Loucy (cell line): ENCODE measurements around the gene ROGDI.

Source experiments
- H2AFZ ChIP-seq: fragments of 200-600 bp; sonication (generic); 2 replicates; pipeline ENCODE4 v1.6.0; 2016; ENCODE audit warnings: antibody characterized with exemption, mild to moderate bottlenecking, low read length, moderate library complexity
- H3F3A ChIP-seq: fragments of 200-600 bp; 2 replicates; pipeline ENCODE4 v1.6.0; 2016; ENCODE audit warnings: antibody characterized with exemption, low read depth, mild to moderate bottlenecking
- H3K27me3 ChIP-seq: fragments of 200-600 bp; sonication (generic); 2 replicates; pipeline ENCODE4 v1.6.1; 2014; ENCODE audit warnings: low read length, mild to moderate bottlenecking; ENCODE audit not compliant: insufficient read depth, poor library complexity, severe bottlenecking
- H3K36me3 ChIP-seq: fragments of 200-600 bp; sonication (generic); 2 replicates; pipeline ENCODE4 v1.6.1; 2016; ENCODE audit warnings: low read length; ENCODE audit not compliant: insufficient read depth
- H3K4me1 ChIP-seq: fragments of 200-600 bp; sonication (generic); 2 replicates; pipeline ENCODE4 v1.5.1; 2014; ENCODE audit warnings: low read length, mild to moderate bottlenecking; ENCODE audit not compliant: insufficient read depth, poor library complexity, severe bottlenecking
- H3K4me2 ChIP-seq: fragments of 200-600 bp; sonication (generic); 2 replicates; pipeline ENCODE4 v1.6.0; 2014; ENCODE audit warnings: antibody characterized with exemption, low read length, low read depth, mild to moderate bottlenecking; ENCODE audit not compliant: poor library complexity, severe bottlenecking
- H3K4me3 ChIP-seq: fragments of 200-600 bp; sonication (generic); 2 replicates; pipeline ENCODE4 v1.5.1; 2014; ENCODE audit warnings: low read length, mild to moderate bottlenecking, mixed read lengths; ENCODE audit not compliant: poor library complexity, severe bottlenecking
- H3K79me2 ChIP-seq: fragments of 200-600 bp; sonication (generic); 2 replicates; pipeline ENCODE4 v1.6.1; 2014; ENCODE audit warnings: low read length; ENCODE audit not compliant: insufficient read depth
- H3K9ac ChIP-seq: fragments of 200-600 bp; sonication (generic); 2 replicates; pipeline ENCODE4 v1.6.0; 2014; ENCODE audit warnings: mild to moderate bottlenecking, low read depth, low read length, moderate library complexity; ENCODE audit not compliant: poor library complexity, severe bottlenecking
- H3K9me2 ChIP-seq: fragments of 200-600 bp; sonication (generic); replicated peaks from 2 replicates; pipeline ENCODE4 v1.6.1; 2016; ENCODE audit warnings: low read depth, low read length, mixed read lengths
- H3K9me3 ChIP-seq: fragments of 200-600 bp; sonication (generic); 2 replicates; pipeline ENCODE4 v1.6.1; 2014; ENCODE audit warnings: mild to moderate bottlenecking, antibody characterized with exemption, low read length, low read depth; ENCODE audit not compliant: insufficient read depth
- H4K20me1 ChIP-seq: fragments of 200-600 bp; sonication (generic); 2 replicates; pipeline ENCODE4 v1.6.0; 2014; ENCODE audit warnings: antibody characterized with exemption, low read length, mild to moderate bottlenecking; ENCODE audit not compliant: insufficient read depth, poor library complexity, severe bottlenecking
- EZH2phosphoT487 ChIP-seq: fragments of 200-600 bp; IDR thresholded peaks from 2 replicates; pipeline ENCODE4 v1.6.1; 2018; ENCODE audit warnings: antibody characterized with exemption, mild to moderate bottlenecking, moderate library complexity, borderline replicate concordance
- TF ChIP-seq, protein P1 (sequence below): fragments of 200-600 bp; sonication (generic); conservative IDR thresholded peaks from 2 replicates; pipeline ENCODE4 v1.5.1; 2014; ENCODE audit warnings: mild to moderate bottlenecking, antibody characterized with exemption, low read length

Gene ROGDI

GRCh38 chr16:4783251-4783950 is 19.0 kb downstream of the ROGDI start:
- no peak overlapping the region for H3K9ac ChIP-seq
- no peaks in the 10 kb centered on the region for H3K79me2 ChIP-seq
- H3K4me3 ChIP-seq = no peak overlapping the region
- no peaks in the 10 kb centered on the region for H3K9me3 ChIP-seq
- no peaks in the 10 kb centered on the region for H3F3A ChIP-seq
- H3K9me2 ChIP-seq = no peaks in the 10 kb centered on the region
- H3K36me3 ChIP-seq = no peaks in the 10 kb centered on the region
- H4K20me1 ChIP-seq = no peaks in the 10 kb centered on the region
- H2AFZ ChIP-seq = no peak overlapping the region
- TF ChIP-seq, protein P1, sequence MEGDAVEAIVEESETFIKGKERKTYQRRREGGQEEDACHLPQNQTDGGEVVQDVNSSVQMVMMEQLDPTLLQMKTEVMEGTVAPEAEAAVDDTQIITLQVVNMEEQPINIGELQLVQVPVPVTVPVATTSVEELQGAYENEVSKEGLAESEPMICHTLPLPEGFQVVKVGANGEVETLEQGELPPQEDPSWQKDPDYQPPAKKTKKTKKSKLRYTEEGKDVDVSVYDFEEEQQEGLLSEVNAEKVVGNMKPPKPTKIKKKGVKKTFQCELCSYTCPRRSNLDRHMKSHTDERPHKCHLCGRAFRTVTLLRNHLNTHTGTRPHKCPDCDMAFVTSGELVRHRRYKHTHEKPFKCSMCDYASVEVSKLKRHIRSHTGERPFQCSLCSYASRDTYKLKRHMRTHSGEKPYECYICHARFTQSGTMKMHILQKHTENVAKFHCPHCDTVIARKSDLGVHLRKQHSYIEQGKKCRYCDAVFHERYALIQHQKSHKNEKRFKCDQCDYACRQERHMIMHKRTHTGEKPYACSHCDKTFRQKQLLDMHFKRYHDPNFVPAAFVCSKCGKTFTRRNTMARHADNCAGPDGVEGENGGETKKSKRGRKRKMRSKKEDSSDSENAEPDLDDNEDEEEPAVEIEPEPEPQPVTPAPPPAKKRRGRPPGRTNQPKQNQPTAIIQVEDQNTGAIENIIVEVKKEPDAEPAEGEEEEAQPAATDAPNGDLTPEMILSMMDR = no peak
- no peak for TF ChIP-seq EZH2phosphoT487
- no peaks in the 10 kb centered on the region for H3K4me1 ChIP-seq
- no peaks in the 10 kb centered on the region for H3K27me3 ChIP-seq
- H3K4me2 ChIP-seq = no peak overlapping the region

- H3K79me2 ChIP-seq = no peaks in the 10 kb centered on the region
- no peak overlapping the region for H3K9ac ChIP-seq
- no peaks in the 10 kb centered on the region for H3K36me3 ChIP-seq
- H3K27me3 ChIP-seq = no peaks in the 10 kb centered on the region
- no peak overlapping the region for H3K4me2 ChIP-seq
- TF ChIP-seq EZH2phosphoT487 = no peak
- no peak overlapping the region for H3K4me3 ChIP-seq
- H2AFZ ChIP-seq = no peak overlapping the region
- no peaks in the 10 kb centered on the region for H3K9me3 ChIP-seq
- no peaks in the 10 kb centered on the region for H4K20me1 ChIP-seq
- no peaks in the 10 kb centered on the region for H3K4me1 ChIP-seq
- no peaks in the 10 kb centered on the region for H3F3A ChIP-seq
- no peaks in the 10 kb centered on the region for H3K9me2 ChIP-seq
Measured at GRCh38 chr16:4780235-4780634, 22.2 kb downstream of the ROGDI start.

DNA sequence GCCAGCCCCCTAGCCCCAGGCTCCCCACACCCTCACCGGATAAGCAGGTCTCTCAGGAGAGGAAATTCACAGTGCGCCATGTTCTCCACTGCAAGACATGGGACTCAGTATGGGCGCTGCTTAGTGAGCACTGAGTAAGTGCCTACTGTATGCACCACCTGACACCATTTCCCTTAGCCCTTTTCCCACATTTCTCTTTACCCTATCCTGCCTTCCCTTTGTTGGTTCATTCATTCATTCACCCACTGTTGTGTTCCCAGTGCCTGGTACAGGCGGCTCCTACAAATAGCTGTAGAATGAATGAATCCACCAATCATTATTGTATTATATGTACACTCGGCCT is 24.4 kb downstream of the ROGDI start:
- no peak overlapping the region for H3K4me2 ChIP-seq
- H3K79me2 ChIP-seq = no peaks in the 10 kb centered on the region
- no peaks in the 10 kb centered on the region for H3K9me3 ChIP-seq
- TF ChIP-seq EZH2phosphoT487 = no peak
- TF ChIP-seq, protein P1 = no peak
- H3K4me1 ChIP-seq = no peaks in the 10 kb centered on the region
- no peaks in the 10 kb centered on the region for H3K9me2 ChIP-seq
- H2AFZ ChIP-seq = no peak overlapping the region
- no peaks in the 10 kb centered on the region for H4K20me1 ChIP-seq
- H3F3A ChIP-seq = no peaks in the 10 kb centered on the region
- no peaks in the 10 kb centered on the region for H3K27me3 ChIP-seq
- no peaks in the 10 kb centered on the region for H3K36me3 ChIP-seq
- no peak overlapping the region for H3K9ac ChIP-seq
- no peak overlapping the region for H3K4me3 ChIP-seq
